GM12878 (cell line): ENCODE data around the gene PTPN5. TPM values are rescaled to one million over a fixed set of nuclear protein-coding genes. Genes with fewer than 3 reads are reported as not detected.

ENCODE experiments used
- ATAC-seq: fragments of 200-7000 bp; cut with Tn5 transposase; 3 replicates; pipeline ENCODE4 v1.9.1; 2020; ENCODE audit warnings: mild to moderate bottlenecking, moderate library complexity
- BruUV-seq: library from RNA; stranded (reverse); fragments of 400-500 nt; replicated peaks from 2 replicates; lab custom pipeline; 2021; lab: Mats Ljungman, UMichigan
- CTCF ChIA-PET: fragments of 300-600 bp; sonication (Branson Sonifier 250); formaldehyde crosslinking; extraction: SDS; loops from one replicate; lab custom pipeline; 2021; ENCODE audit warnings: inconsistent platforms; lab: Yijun Ruan, JAX
- POLR2A ChIA-PET: fragments of 350-600 bp; formaldehyde crosslinking; extraction: SDS; loops from one replicate; lab custom pipeline; 2021; ENCODE audit warnings: inconsistent platforms; lab: Charles Lee
- RAD21 ChIA-PET: fragments of 300-600 bp; sonication (Branson Sonifier 250); formaldehyde crosslinking; loops from one replicate; lab custom pipeline; 2023; ENCODE audit warnings: antibody characterized with exemption; ENCODE audit not compliant: unreplicated experiment; lab: Charles Lee
- SMC1A ChIA-PET: fragments of 300-600 bp; sonication (Branson Sonifier 250); formaldehyde crosslinking; loops from one replicate; lab custom pipeline; 2023; ENCODE audit not compliant: unreplicated experiment, uncharacterized antibody; lab: Charles Lee
- DNase-seq: peaks from one replicate; pipeline ENCODE4 v3.0.0-alpha.2; 2011; ENCODE audit warnings: low read depth, low spot score
- FAIRE-seq: peaks from 3 replicates; lab custom pipeline; 2011; peaks lifted over from hg19 to GRCh38; lab: Jason Lieb, UNC
- H2AFZ ChIP-seq: 2 replicates; pipeline ENCODE4 v1.6.0; 2011; ENCODE audit warnings: low read depth, low read length, control low read depth; ENCODE audit not compliant: control insufficient read depth
- H3K27ac ChIP-seq: 2 replicates; pipeline ENCODE4 v1.5.1; 2011; ENCODE audit warnings: control low read depth; ENCODE audit not compliant: control insufficient read depth, insufficient read depth
- H3K27me3 ChIP-seq, 2 experiments: replicated peaks in 1 of 2; 2 replicates each; pipeline versions ENCODE4 v1.6.0 to v1.6.1; 2011; ENCODE audit warnings: low read length in 1 of 2; ENCODE audit not compliant: control insufficient read depth in 2 of 2, insufficient read depth in 2 of 2
- H3K36me3 ChIP-seq, 2 experiments: 2 replicates each; pipeline ENCODE4 v1.5.1; 2011; ENCODE audit warnings: low read length in 1 of 2; ENCODE audit not compliant: control insufficient read depth in 2 of 2, insufficient read depth in 2 of 2
- H3K4me1 ChIP-seq: 2 replicates; pipeline ENCODE4 v1.6.1; 2011; ENCODE audit warnings: mild to moderate bottlenecking, low read length, moderate library complexity, mixed read lengths; ENCODE audit not compliant: control insufficient read depth, insufficient read depth
- H3K4me2 ChIP-seq: 2 replicates; pipeline ENCODE4 v1.6.0; 2011; ENCODE audit warnings: control low read depth; ENCODE audit not compliant: control insufficient read depth, insufficient read depth
- H3K4me3 ChIP-seq: fragments of 200-600 bp; sonication (generic); 2 replicates; pipeline ENCODE4 v1.5.1; 2016
- H3K79me2 ChIP-seq: 2 replicates; pipeline ENCODE4 v1.6.0; 2011; ENCODE audit warnings: low read length; ENCODE audit not compliant: control insufficient read depth, insufficient read depth
- H3K9ac ChIP-seq: 2 replicates; pipeline ENCODE4 v1.8.0; 2011; ENCODE audit warnings: low read length, control low read depth, mixed read lengths; ENCODE audit not compliant: control insufficient read depth, insufficient read depth
- H3K9me3 ChIP-seq: replicated peaks from 3 replicates; pipeline ENCODE4 v1.5.1; 2011; ENCODE audit warnings: mild to moderate bottlenecking, low read length; ENCODE audit not compliant: control insufficient read depth, insufficient read depth
- H4K20me1 ChIP-seq: 2 replicates; pipeline ENCODE4 v1.6.0; 2011; ENCODE audit not compliant: control insufficient read depth, insufficient read depth
- CUX1 ChIP-seq: IDR thresholded peaks from 2 replicates; pipeline ENCODE4 v1.6.1; 2012; ENCODE audit warnings: improper control_type of control experiment, low read depth, low read length; ENCODE audit not compliant: insufficient replicate concordance
- GABPA ChIP-seq: IDR thresholded peaks from 2 replicates; pipeline ENCODE4 v1.6.1; 2014; ENCODE audit warnings: antibody characterized with exemption, low read depth, mild to moderate bottlenecking, inconsistent platforms
- HSF1 ChIP-seq: fragments of 150-350 bp; IDR thresholded peaks from 2 replicates; pipeline ENCODE4 v1.6.1; 2014; ENCODE audit warnings: mild to moderate bottlenecking, low read depth, low read length
- MAX ChIP-seq: IDR thresholded peaks from 2 replicates; pipeline ENCODE4 v1.6.1; 2012; ENCODE audit warnings: low read depth, low read length, improper control_type of control experiment
- NR2C2 ChIP-seq: IDR thresholded peaks from 2 replicates; pipeline ENCODE4 v1.6.1; 2011; ENCODE audit warnings: borderline replicate concordance, low read depth; ENCODE audit not compliant: control insufficient read depth, insufficient read length
- SMAD1 ChIP-seq: fragments of 450-650 bp; IDR thresholded peaks from 2 replicates; pipeline ENCODE4 v1.6.1; 2018; ENCODE audit warnings: mild to moderate bottlenecking, low read depth; ENCODE audit not compliant: partially characterized antibody
- SP1 ChIP-seq: IDR thresholded peaks from one replicate; pipeline ENCODE4 v1.6.1; 2011; ENCODE audit warnings: low read depth, low read length
- STAT1 ChIP-seq: fragments of 450-650 bp; conservative IDR thresholded peaks from 2 replicates; pipeline ENCODE4 v1.6.1; 2014; ENCODE audit warnings: antibody characterized with exemption, mild to moderate bottlenecking
- STAT3 ChIP-seq: IDR thresholded peaks from 2 replicates; pipeline ENCODE4 v1.6.1; 2011; ENCODE audit warnings: low read depth, low read length, improper control_type of control experiment
- WRNIP1 ChIP-seq: IDR thresholded peaks from 2 replicates; pipeline ENCODE4 v1.6.1; 2011; ENCODE audit warnings: low read depth, low read length, improper control_type of control experiment, borderline replicate concordance
- ZNF687 ChIP-seq: fragments of 450-650 bp; IDR thresholded peaks from 2 replicates; pipeline ENCODE4 v1.6.1; 2017; ENCODE audit warnings: mild to moderate bottlenecking, moderate library complexity
- WGBS: methylation state at CpG from one replicate; pipeline ENCODE4 v1.1.6; 2016; ENCODE audit warnings: low lambda C conversion rate; ENCODE audit not compliant: insufficient replicate concordance, insufficient coverage; ENCODE audit errors: missing lambda C conversion rate; 5-methylcytosine and 5-hydroxymethylcytosine counted together
- in situ Hi-C: fragments of 300-500 bp; cut with MboI; formaldehyde crosslinking; loops from 9 replicates; pipeline ENCODE4 v1.14.3; 2018; ENCODE audit warnings: mixed read lengths
- intact Hi-C: fragments of 100-400 bp; cut with micrococcal nuclease; formaldehyde crosslinking; loops from one replicate; pipeline ENCODE4 v1.14.2; 2022; ENCODE audit not compliant: unreplicated experiment
- polyA plus RNA-seq, 11 experiments: library from polyadenylated mRNA; depleted of rRNA in 4 of 11; unstranded in 6 of 11; stranded (reverse) in 5 of 11; fragments of >200 nt; fragmentation: Nextera tagmentation in 4 of 11; fragmentation: Illumina TruSeq in 1 of 11; extraction: Ambion mirVana in 4 of 11; extraction: Trizol in 1 of 11; gene quantifications; 1 replicate in 1 of 11; 2 replicates in 10 of 11; pipeline versions ENCODE4 v1.2.1 to v1.2.3, GENCODE V29; 2011 to 2016; ENCODE audit warnings: inconsistent platforms in 2 of 11, missing spikeins in 2 of 11, low read depth in 1 of 11
- total RNA-seq, 4 experiments: library from RNA; depleted of rRNA in 3 of 4; stranded (reverse); fragments of >200 nt in 3 of 4; fragmentation: Illumina TruSeq in 1 of 4; extraction: Trizol in 1 of 4; gene quantifications; 2 replicates each; pipeline versions ENCODE4 v1.2.1 to v1.2.3, GENCODE V29; 2013 to 2021

PTPN5 gene
- total and polyA plus RNA-seq, 10 of the 15 experiments (the other 5 are each of a cell fraction or from before 2014, with no cell fraction given) = 0.04 to 0.06 (median 0.05) TPM; not detected in 7

- intact Hi-C loops = no loop called here
- TF ChIP-seq ZNF687 (no peak), SMAD1 (no peak), GABPA (no peak), CUX1 (no peak), WRNIP1 (no peak), MAX (no peak), HSF1 (no peak), STAT3 (no peak), NR2C2 (no peak), STAT1 (no peak), SP1 (no peak)
- TF ChIP-seq, all 136 proteins: peak for 0
- Histone ChIP-seq H4K20me1 (no peaks in the 10 kb centered on the region), H3K9me3 (no peaks in the 10 kb centered on the region), H3K36me3 (no peaks in the 10 kb centered on the region), H3K4me2 (no peak overlapping the region), H3K79me2 (no peaks in the 10 kb centered on the region), H3K4me1 (0 out of 2 replicates have a peak, but pooled peaks cover 3% of the 10 kb centered on the region), H3K27me3 (no peaks in the 10 kb centered on the region; a peak in 2 of 4 replicates), H3K27ac (no peak overlapping the region), H3K9ac (no peak overlapping the region), H3K4me3 (no peak overlapping the region), H2AFZ (no peak overlapping the region)
- in situ Hi-C loops = no loop called here
- no peak for FAIRE-seq
- ChIA-PET CTCF (interaction anchor here (2.2 to 3.2 kb wide), 2 partner anchors 8 to 18 kb away, joined by 15 to 22 read pairs; no protein-coding TSS in a partner anchor), RAD21 (interaction anchor here (1.1 kb wide), 1 partner anchor 18 kb away, joined by 3 read pairs; no protein-coding TSS in a partner anchor), SMC1A (no interaction called here), POLR2A (no interaction called here)
- BruUV-seq = no TSS peak
- 56% methylated on average over 10 of the region's 10 CpGs for WGBS
- no peak for ATAC-seq
- no peak for DNase-seq
Measured at GRCh38 chr11:18714443-18714780, 77.2 kb downstream of the PTPN5 start.
